ENCODE data around the gene UBA3. TPM values are rescaled to one million over a fixed set of nuclear protein-coding genes. Genes with fewer than 3 reads are reported as not detected.

The UBA3 gene
- total and polyA plus RNA-seq, 2 of the 13 experiments (the other 11 are each of a cell fraction or from before 2014, with no cell fraction given): 40.7 to 49.0 TPM

GRCh38 chr3:69080233-69080920 is at the start of gene UBA3 (continued):
- TF ChIP-seq BCL3 (CRISPR knock-in tag; IDR thresholded peaks at IDR 0.05): no peak
- no peak for TF ChIP-seq TSC22D2 (CRISPR knock-in tag; IDR thresholded peaks at IDR 0.05; ENCODE audit: borderline replicate concordance)
- TF ChIP-seq HNRNPK (IDR thresholded peaks at IDR 0.05; ENCODE audit: low read depth, low read length, poor library complexity, severe bottlenecking): peak; percentile 60
- TF ChIP-seq SCMH1 (CRISPR knock-in tag; IDR thresholded peaks at IDR 0.05; ENCODE audit: borderline replicate concordance): no peak
- 0 out of 2 replicates have a peak, but pooled peaks have one; percentile 14 for TF ChIP-seq MYPOP (CRISPR knock-in tag; IDR thresholded peaks at IDR 0.05)
- no peak for TF ChIP-seq PHF5A (CRISPR knock-in tag; IDR thresholded peaks at IDR 0.05; ENCODE audit: low read depth, unreplicated experiment)
- no peak for TF ChIP-seq ZNF670 (CRISPR knock-in tag; IDR thresholded peaks at IDR 0.05; ENCODE audit: borderline replicate concordance)
- peak; percentile 71 for TF ChIP-seq PHF8 (CRISPR knock-in tag; IDR thresholded peaks at IDR 0.05)
- TF ChIP-seq TAF1 (CRISPR knock-in tag; IDR thresholded peaks at IDR 0.05): peak; percentile 89
- TF ChIP-seq MYC (CRISPR knock-in tag; IDR thresholded peaks at IDR 0.05; ENCODE audit: borderline replicate concordance): peak; percentile 59; the same call in 1 of the 2 replicates
- no peak for TF ChIP-seq AHDC1 (CRISPR knock-in tag; IDR thresholded peaks at IDR 0.05; ENCODE audit: borderline replicate concordance)
- TF ChIP-seq ZHX2 (IDR thresholded peaks at IDR 0.05; ENCODE audit: low read depth): no peak
- TF ChIP-seq ZHX2 (CRISPR knock-in tag; IDR thresholded peaks at IDR 0.05; ENCODE audit: borderline replicate concordance): no peak
- peak; percentile 67 for TF ChIP-seq RBFOX2 (IDR thresholded peaks at IDR 0.05; ENCODE audit: low read depth, low read length)
